Measurements from ENCODE around the gene SLC6A19.

DNA sequence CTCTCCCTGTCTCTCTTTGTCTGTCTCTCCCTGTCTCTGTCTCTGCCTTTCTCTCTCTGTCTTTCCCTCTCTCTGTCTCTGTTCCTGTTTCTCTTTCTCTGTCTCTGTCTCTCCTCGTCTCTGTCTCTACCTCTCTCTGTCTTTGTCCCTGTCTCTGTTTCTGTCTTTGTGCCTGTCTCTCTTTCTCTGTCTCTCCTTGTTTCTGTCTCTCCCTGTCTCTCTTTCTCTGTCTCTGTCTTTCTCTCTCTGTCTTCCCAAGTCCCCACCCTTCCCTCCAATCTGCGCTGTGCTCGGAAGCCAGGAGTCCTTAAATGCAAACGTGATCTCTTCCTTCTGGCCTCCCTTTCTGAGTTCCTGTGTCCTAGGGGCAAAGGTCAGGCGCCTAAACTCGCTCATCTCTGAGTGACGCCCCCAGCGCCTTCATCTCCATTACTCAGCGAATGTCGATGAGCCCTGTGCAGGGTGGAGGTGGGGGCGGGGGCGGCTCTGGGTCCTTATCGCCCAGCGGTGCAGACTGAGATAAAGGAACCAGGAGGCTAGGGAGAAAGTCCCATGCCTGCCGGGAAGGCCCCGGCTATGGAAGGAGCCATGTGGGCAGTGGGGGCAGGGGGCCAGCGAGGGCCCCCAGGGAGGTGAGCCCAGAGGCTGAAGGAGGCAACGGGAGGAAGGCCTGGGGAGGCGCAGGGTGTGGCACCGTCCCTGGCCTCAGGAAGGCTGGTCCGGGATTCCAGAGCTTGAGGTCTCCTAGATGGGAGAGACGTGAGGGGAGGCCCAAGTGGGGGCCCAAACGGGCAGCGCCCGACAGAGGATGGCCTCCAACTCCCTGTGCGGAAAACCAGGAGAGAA, 1.5 kb upstream of the SLC6A19 start:
- TF ChIP-seq, protein P1, sequence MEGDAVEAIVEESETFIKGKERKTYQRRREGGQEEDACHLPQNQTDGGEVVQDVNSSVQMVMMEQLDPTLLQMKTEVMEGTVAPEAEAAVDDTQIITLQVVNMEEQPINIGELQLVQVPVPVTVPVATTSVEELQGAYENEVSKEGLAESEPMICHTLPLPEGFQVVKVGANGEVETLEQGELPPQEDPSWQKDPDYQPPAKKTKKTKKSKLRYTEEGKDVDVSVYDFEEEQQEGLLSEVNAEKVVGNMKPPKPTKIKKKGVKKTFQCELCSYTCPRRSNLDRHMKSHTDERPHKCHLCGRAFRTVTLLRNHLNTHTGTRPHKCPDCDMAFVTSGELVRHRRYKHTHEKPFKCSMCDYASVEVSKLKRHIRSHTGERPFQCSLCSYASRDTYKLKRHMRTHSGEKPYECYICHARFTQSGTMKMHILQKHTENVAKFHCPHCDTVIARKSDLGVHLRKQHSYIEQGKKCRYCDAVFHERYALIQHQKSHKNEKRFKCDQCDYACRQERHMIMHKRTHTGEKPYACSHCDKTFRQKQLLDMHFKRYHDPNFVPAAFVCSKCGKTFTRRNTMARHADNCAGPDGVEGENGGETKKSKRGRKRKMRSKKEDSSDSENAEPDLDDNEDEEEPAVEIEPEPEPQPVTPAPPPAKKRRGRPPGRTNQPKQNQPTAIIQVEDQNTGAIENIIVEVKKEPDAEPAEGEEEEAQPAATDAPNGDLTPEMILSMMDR (IDR thresholded peaks at IDR 0.05; ENCODE audit: low read depth, low read length, missing input control): no peak
- TF ChIP-seq RAD21 (IDR thresholded peaks at IDR 0.05) (no peak), NR2F2 (IDR thresholded peaks at IDR 0.05) (no peak), EGR1 (IDR thresholded peaks at IDR 0.05; ENCODE audit: low read depth in 2 of 2) (no peak), SP1 (IDR thresholded peaks at IDR 0.05) (no peak), YY1 (IDR thresholded peaks at IDR 0.05) (no peak), RXRA (IDR thresholded peaks at IDR 0.05) (no peak)
- TF ChIP-seq, protein P2, sequence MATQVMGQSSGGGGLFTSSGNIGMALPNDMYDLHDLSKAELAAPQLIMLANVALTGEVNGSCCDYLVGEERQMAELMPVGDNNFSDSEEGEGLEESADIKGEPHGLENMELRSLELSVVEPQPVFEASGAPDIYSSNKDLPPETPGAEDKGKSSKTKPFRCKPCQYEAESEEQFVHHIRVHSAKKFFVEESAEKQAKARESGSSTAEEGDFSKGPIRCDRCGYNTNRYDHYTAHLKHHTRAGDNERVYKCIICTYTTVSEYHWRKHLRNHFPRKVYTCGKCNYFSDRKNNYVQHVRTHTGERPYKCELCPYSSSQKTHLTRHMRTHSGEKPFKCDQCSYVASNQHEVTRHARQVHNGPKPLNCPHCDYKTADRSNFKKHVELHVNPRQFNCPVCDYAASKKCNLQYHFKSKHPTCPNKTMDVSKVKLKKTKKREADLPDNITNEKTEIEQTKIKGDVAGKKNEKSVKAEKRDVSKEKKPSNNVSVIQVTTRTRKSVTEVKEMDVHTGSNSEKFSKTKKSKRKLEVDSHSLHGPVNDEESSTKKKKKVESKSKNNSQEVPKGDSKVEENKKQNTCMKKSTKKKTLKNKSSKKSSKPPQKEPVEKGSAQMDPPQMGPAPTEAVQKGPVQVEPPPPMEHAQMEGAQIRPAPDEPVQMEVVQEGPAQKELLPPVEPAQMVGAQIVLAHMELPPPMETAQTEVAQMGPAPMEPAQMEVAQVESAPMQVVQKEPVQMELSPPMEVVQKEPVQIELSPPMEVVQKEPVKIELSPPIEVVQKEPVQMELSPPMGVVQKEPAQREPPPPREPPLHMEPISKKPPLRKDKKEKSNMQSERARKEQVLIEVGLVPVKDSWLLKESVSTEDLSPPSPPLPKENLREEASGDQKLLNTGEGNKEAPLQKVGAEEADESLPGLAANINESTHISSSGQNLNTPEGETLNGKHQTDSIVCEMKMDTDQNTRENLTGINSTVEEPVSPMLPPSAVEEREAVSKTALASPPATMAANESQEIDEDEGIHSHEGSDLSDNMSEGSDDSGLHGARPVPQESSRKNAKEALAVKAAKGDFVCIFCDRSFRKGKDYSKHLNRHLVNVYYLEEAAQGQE (IDR thresholded peaks at IDR 0.05): no peak
- TF ChIP-seq, protein P3, sequence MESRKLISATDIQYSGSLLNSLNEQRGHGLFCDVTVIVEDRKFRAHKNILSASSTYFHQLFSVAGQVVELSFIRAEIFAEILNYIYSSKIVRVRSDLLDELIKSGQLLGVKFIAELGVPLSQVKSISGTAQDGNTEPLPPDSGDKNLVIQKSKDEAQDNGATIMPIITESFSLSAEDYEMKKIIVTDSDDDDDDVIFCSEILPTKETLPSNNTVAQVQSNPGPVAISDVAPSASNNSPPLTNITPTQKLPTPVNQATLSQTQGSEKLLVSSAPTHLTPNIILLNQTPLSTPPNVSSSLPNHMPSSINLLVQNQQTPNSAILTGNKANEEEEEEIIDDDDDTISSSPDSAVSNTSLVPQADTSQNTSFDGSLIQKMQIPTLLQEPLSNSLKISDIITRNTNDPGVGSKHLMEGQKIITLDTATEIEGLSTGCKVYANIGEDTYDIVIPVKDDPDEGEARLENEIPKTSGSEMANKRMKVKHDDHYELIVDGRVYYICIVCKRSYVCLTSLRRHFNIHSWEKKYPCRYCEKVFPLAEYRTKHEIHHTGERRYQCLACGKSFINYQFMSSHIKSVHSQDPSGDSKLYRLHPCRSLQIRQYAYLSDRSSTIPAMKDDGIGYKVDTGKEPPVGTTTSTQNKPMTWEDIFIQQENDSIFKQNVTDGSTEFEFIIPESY (IDR thresholded peaks at IDR 0.05): no peak
- TF ChIP-seq, protein P4, sequence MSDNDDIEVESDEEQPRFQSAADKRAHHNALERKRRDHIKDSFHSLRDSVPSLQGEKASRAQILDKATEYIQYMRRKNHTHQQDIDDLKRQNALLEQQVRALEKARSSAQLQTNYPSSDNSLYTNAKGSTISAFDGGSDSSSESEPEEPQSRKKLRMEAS (IDR thresholded peaks at IDR 0.05): no peak
